Fibroblast of skin of back (primary cell): Measurements from ENCODE around the gene CNFN. TPM values are rescaled to one million over a fixed set of nuclear protein-coding genes. Genes with fewer than 3 reads are reported as not detected.
A peak's percentile ranks its signal among the peaks of the same experiment; 100 is the strongest.

Source experiments
- DNase-seq: peaks from one replicate; pipeline ENCODE4 v3.0.0-alpha.2; 2013
- polyA plus RNA-seq, 2 experiments: library from polyadenylated mRNA; unstranded; fragments of 120-200 nt; gene quantifications; one replicate each; pipeline ENCODE4 v1.2.1, GENCODE V29; 2013; ENCODE audit not compliant: insufficient read length in 2 of 2

The CNFN gene, protein sequence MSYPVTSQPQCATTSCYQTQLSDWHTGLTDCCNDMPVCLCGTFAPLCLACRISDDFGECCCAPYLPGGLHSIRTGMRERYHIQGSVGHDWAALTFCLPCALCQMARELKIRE
- polyA plus RNA-seq (2013, experiment 1 of 2; ENCODE audit: insufficient read length): not detected
- 0.35 TPM for polyA plus RNA-seq (2013, experiment 2 of 2; ENCODE audit: insufficient read length)

DNA sequence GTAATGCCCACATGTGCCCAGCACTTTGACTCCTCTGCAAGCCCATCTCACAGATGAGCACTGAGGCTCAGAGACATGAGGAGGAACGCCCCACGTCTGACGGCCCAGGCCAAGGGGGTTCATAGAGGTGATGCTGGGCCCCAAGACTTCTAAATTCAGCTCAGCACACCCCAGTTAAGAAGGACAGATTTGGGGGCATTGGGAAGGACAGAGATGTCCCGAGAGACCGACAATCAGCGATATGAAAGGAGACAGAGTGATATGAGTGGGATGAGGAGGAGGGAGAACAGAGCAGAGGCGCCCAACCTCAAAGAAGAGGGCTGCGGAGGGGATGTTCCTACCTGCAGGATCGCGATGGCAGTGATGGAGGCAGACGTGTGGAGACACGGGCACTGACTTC is at the start of gene CNFN:
Gene CNFN, minus strand, starts transcription at position 399 of the 400 bp plus-strand sequence. CDS start 1,260 bp downstream, outside the sequence.
- DNase-seq: no peak

DNA sequence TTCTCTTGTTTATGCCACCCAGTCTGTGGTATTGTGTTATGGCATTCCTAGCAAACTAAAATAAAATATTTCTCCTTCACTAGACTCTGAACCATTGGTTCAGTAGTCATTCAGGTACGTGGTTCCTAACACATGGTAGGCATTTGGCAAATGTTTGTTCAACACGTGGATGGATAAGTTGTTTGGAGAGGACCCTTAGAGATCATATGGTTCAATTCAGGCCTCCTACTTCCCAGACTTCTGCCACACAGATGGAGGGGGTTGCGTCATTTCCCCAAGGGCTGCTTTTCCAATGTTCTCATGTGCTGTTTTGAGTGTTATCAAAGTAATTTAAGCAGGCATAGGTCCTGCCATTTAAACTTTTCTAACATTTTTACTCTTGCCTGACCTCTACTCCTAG is 45.9 kb upstream of the CNFN start:
- peak; percentile 53 for DNase-seq

DNA sequence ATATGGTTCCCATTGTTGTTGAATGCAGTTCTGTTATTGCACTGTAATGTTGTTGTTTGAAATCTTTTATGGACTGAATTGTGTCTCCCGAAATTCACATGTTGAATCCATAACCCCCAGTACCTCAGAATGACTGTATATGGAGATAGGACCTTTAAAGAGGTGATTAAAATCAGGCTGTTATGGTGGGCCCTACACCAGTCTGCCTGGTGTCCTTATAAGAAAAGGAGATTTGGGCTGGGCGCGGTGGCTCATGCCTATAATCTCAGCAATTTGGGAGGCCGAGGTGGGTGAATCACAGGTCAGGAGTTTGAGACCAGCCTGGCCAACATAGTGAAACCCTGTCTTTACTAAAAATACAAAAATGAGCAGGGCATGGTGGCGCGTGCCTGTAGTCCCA is 45.2 kb upstream of the CNFN start:
- DNase-seq: no peak

GRCh38 chr19:42433503-42434260 is 43.6 kb upstream of the CNFN start:
- DNase-seq: peak; percentile 36

DNA sequence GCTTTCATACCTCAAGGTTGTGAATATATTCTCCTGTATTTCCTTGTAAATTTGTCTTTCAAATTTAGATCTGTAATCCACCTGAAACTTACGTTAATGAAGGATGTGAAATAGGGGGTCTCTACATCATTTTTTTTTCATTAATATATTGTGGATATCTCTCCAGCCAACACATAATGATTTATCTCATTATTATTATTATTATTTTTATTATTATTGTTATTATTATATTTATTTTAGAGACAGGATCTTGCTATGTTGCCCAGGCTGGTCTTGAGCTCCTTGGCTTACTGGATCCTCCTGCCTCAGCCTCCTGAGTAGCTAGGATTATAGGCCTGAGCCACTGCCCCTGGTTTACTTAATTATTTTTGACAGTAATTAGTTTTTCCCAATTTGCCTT is 41.4 kb upstream of the CNFN start:
- no peak for DNase-seq

DNA sequence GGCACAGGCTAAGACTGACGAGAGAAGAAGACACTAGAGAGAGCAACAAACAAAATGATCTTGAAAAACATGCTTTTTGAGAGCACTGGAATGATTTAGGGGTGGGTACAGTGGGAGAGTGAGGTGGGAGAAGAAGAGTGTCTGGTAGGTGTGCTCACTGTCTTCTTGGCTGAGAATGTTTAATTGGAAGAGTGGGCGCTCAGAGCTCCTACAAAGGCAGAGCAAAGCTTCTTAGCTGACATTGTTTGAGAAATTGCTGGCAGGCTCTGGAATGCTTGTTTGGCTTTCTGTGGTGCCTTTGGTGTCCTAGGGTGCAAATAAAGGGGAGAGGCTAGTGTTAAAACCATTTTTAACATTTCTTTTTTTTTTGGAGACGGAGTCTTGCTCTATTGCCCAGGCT is 38.6 kb upstream of the CNFN start:
- DNase-seq: no peak

GRCh38 chr19:42427313-42427712 is 37.2 kb upstream of the CNFN start, which contains the start of gene LIPE:
TSS of gene LIPE (minus strand) at chr19:42427388. CDS start at chr19:42427149, 239 bp downstream.
- DNase-seq: peak; percentile 12

- DNase-seq: no peak
These were observed 36.5 kb upstream of the CNFN start for GRCh38 chr19:42426643-42427042.

DNA sequence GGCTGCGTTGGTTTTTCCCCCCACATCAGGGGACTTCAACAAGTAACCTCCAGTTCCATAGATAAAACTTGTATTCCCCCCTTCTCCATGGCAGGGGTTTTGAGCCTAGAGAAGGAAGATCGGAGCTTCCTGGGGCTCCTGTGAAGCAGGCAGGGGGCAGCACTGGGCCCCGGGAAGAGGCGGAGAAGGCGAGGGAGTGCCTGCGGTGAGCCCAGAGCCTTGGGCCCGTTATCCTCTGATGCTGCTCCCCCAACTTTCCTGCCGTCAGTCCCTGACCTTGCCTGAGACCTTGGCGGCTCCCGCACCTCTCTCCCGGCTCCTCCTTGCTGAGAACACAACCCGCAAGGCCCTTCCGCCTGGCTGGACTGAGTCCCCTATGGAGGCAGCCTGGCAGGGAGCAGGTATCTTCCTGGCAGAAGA is 34.6 kb upstream of the CNFN start:
- DNase-seq: no peak

DNA sequence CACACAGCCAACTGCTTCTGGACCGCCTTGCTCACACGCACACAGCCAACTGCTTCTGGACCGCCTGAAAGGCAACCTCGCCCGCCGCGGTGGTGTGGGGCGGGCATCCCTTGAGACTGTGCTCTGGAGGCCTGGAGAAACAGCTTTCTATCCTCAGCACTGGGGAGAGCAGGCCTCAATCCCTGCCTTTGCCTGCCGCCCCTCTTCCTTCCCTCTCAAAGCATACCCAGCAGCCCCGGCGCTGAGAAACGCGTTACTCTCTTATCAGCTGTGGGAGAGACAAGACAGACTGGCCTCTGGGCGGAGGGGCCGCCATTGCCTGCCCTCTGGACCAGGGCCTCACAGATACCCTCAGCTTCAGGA is 34.2 kb upstream of the CNFN start:
- DNase-seq: no peak

- peak; percentile 95 for DNase-seq
These were observed 33.6 kb upstream of the CNFN start for GRCh38 chr19:42423462-42424344.

- DNase-seq: no peak
These were observed 32.9 kb upstream of the CNFN start for GRCh38 chr19:42422901-42423461.

DNA sequence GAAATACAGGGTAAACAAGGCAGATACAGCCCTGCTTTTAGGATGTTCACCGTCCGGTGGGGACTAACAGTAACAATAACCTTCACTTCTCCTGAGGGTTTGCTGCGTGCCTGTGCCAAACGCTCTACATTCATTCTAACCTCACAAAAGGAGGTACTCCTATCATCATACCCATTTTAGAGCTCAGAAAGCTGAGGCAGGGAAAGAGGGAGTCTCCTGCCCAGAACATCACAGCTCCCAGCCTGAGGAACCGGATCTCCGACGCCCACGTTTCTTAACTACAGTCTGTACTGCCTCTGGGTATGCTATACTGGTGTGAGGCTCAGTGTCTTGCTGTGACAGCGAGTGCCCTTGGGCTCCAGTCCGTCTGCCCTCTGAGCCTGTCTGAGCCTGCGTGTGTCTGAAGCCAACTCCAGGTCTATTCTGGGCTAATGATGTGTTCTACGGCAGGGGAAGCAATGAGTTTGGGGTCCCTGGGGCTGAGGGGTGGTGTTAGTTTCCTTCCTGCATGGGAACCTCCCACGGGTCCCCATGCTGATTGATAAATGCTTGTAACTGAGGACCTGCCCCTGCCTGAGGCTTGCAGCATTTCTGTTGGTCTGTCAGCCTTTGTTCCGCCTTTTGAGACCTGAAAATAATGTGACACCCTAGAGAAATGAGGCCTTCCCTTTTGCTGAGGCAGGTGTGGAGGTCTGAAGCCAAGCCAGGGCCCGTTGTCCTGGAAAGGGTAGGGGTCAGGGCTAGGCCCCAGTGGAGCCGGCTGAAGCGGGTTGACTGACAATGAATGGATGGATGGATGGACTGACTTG is 32.2 kb upstream of the CNFN start:
- DNase-seq: no peak

DNA sequence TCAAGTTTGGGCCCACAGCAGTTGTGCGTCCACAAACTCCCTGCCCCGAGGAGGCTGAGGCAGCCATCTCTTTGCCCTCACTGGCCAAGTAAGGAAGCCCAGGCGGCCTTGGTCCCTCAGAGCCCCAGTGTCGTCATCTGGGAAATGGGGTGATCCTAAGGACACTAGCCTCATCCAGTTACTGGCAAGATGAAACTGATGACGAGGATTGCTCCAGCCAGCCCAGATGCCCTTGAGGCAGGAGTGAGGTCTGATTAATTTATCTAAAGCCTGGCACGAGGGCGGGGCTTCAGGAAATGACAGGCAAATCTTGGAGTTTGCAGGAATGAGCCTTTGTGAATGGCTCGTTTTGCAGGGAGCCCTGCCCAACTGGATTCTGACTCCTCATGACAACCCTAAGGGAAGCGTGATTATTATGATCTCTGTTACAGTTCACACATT is 31.5 kb upstream of the CNFN start:
- DNase-seq: no peak

DNA sequence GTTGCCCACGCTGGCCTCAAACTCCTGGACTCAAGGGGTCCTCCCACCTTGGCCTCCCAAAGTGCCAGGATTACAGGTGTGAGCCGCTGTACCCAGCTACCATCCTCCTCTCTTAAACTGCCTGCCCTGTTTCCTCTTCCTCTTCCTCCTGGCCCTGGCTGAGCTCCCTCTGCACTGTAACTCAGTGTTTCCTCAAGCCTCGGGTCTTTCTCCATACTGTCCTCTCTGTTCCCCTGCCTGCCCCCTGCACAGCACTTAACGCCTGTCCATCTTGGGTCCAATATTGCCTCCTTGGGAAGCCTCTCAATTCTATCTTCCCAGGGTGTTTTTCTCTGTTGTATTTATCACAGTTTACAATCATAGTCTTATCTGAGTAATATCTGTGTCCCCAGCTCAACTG is 31.0 kb upstream of the CNFN start:
- no peak for DNase-seq

DNA sequence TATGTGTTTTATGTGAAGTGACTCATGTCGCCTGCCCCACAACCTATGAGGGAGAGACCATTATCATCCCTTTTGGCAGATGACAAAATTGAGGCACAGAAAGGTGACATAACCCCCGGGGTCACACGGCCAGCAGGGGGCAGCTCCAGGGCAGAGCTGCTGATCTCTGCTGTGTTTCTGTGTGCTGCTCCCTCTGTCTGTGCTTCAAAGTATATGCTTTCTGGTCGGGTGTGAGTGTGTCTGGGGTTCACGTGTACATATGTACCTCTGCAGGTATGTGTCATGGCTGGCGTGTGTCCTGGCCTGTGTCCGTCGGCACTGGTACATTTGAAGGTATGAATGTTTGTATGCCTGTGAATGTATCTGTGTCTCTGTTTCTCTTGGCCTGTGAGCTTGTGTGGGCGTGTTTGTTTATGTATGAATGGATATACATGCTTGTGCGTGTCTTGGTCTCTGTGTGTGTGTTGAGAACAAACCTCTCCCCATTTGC is 30.0 kb upstream of the CNFN start:
- DNase-seq: peak; percentile 33

DNA sequence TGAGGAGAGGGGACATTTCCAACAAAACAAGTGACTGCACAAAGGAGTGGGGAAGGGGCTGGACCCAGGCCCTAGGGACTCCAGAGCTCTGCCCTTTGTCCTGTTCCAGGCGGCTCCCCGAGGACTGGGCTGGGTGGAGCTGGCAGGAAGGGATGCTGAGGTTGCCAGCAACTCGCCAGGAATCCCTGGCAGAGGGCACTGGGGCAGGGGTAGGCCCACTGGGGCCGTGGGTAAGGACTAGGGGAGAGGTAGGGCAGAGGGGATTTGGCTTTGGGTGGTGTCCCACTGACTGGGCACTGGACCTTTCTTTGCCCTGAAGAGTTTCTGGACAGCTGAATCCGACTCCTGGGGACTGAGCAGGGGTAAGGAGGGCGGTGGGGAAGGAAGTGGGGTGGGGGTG is 29.2 kb upstream of the CNFN start:
- no peak for DNase-seq

GRCh38 chr19:42412661-42413076 is 22.6 kb upstream of the CNFN start:
- DNase-seq: no peak

GRCh38 chr19:42412227-42412626 is 22.1 kb upstream of the CNFN start:
- no peak for DNase-seq

GRCh38 chr19:42411581-42412178 is 21.6 kb upstream of the CNFN start:
- no peak for DNase-seq

DNA sequence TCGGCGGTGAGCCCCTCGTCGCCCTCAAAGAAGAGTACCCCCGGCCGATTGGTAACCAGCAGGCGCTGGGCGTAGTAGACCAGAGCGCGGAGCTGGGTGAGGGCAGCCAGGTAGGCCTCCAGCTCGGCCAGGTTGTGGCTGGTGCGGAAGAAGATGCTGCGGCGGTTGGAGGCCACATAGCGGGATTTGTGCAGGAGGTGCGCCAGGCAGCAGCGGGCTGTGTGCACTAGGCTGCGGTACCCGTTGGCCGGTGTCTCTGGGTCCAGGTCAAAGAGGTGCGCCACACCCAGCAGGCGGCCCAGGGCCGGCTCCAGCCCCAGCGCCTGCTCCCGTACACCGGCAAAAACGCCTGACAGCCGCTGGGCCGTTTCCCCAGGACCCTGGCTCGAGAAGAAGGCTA is 20.3 kb upstream of the CNFN start:
- no peak for DNase-seq
